Measurements from ENCODE around the gene TSEN15.

Gene TSEN15

DNA sequence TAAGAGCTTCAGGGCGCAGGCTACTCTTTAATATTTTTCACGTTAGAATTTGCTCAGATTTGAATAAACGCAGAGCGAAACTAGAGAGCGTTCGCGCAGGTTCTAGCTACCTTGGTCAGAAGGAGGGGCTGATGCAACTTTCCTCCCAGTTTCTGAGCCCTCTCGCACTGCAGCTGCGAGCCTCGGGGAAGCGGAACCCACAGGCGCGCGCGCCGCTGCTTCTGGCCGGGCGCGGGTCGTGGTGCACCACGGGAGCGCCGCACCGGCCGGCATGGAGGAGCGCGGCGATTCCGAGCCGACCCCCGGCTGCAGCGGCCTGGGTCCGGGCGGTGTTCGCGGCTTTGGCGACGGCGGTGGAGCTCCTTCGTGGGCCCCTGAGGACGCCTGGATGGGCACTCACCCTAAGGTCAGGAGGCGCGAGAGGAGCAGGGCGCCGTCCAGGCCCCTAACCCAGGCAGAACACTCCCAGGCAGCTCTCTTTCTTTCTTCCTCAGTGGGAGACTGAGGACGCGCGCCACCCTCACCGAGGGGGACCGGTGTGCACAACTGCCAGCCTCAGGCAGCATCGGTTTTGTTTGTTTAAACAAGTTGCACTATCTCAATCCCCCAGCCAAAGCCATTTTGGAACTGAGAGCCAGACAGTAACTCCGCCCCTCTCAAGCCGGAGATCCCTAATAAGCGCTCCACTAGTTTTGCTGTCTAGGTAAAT is at the start of gene TSEN15:
Gene TSEN15, plus strand, starts transcription at position 246 of the 709 bp plus-strand sequence. Its CDS starts 26 bp downstream, at position 272.
- peak; percentile 87 for DNase-seq

- DNase-seq, result no peak
These were observed 49.5 kb upstream of the TSEN15 start for GRCh38 chr1:184002071-184002470.

DNA sequence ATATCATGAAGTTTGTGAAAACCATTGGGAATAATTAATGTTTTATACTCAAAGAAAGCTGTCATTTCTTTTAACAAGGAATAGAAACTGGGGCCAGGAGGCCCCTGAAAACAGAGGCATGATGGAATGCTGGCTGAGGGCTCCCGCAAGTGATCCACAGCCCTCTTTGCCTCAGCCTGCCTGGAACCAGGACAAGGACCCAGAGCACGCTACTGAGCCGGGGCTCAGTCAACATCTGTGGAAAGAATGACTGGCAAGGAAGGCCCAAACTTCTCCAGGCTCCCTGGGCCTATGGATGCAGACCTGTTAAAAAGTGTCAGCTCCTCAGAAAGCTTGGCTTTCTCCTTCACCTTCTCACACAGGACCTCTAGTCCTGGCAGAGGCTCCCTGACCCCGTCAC is 46.6 kb upstream of the TSEN15 start:
- no peak for DNase-seq

GRCh38 chr1:184005506-184005905 is 46.0 kb upstream of the TSEN15 start:
- no peak for DNase-seq

GRCh38 chr1:184010788-184011187 is 40.7 kb upstream of the TSEN15 start:
- no peak for DNase-seq

GRCh38 chr1:184012187-184012586 is 39.3 kb upstream of the TSEN15 start:
- DNase-seq, result no peak

GRCh38 chr1:184014271-184014670 is 37.3 kb upstream of the TSEN15 start:
- DNase-seq, result no peak

DNA sequence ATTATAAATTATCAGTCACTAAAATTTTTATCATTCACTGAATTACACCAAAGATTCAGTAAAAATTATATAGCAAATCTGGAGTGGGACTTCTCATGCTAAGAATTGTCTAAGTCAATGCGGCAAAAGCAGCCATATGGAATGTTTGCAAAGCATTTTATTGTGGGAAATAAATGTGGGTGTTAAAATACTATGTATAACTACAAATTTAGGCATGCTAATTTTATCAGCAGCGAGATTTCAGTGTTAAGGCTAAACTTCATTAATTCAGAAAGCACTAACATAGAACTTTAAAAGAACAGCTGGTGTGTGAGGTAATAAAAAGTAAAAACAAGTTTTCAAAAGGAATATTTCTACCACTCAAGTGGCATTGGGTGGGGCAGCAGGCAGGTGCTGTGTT is 35.4 kb upstream of the TSEN15 start:
- DNase-seq, result no peak

GRCh38 chr1:184017306-184017705 is 34.2 kb upstream of the TSEN15 start:
- no peak for DNase-seq

DNA sequence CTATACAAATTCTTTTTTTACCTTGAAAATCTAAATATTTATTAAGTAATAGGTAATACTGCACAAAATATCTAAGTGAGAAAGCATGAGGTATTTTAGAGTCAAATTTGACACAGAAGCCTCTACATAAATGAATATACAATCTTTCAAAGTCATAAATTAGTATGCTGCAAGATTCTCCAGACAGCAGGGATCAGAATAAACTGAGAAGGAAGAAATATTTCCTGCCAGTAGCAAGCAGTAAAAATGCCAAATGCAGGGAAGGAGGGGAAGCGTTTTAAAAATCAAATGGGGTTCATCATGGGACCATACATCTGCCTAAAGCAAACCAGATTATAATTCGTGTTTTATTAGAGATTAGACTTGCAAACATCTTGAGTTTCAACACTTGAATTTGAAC is 32.9 kb upstream of the TSEN15 start:
- no peak for DNase-seq

- DNase-seq, result no peak
These were observed 32.5 kb upstream of the TSEN15 start for GRCh38 chr1:184019069-184019468.

- no peak for DNase-seq
These were observed 32.0 kb upstream of the TSEN15 start for GRCh38 chr1:184019506-184019905.

DNA sequence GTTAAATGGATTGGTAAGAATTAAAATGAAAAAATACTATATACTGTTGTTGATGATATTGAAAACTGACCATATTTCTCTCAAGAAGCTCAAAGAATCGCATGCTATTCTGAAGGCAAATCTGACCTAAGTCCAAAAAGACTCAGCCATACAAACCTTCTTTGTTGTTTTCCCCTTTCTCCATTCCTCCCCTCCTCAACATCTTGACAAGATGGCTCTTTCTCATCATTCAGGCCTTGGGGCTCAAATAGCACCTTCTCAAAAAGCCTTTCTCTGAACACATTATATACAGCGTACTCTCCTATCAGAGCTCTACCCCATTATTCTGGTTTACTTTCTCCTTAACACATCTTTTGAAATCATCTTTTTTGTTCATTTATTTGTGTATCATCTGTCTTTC is 31.2 kb upstream of the TSEN15 start:
- no peak for DNase-seq

- no peak for DNase-seq
These were observed 30.7 kb upstream of the TSEN15 start for GRCh38 chr1:184020855-184021254.

DNA sequence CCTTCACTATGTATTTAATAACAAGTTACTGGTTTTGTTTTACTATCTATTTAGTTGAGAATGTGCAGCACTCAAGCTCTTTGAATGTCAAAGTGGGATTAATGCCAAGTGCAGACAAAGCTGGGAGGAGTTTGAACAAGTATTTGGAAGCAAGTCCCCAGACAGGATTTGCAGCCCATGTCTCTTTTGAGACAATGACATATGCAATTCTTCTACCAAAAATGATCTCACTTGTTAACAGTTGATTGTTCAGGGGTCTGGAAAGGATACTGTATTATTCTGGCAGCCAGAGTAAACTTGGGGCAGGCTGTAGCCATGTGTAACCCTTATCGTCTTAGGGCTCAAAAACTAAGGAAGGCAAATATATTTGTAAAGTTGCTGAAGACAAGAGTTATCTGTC is 29.8 kb upstream of the TSEN15 start:
- DNase-seq, result no peak

DNA sequence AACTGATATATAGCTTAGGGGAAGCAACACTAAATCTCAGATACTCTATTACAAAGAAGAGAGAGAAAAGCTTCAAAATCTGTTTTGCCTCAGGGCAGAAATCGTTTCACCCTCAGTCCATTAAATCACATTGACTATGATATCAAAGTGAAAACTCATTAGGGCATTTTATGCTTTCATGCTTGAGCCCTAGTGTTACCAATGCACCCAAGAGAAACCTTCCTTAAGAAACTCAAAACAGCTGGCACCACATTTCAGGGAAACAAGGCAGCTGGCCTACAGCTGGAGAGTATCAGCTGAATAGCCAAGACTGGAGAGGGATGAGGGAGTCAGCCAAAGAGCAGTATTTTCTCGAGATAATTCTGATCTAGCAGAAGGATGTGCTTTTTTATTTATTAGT is 28.9 kb upstream of the TSEN15 start:
- peak; percentile 65 for DNase-seq

DNA sequence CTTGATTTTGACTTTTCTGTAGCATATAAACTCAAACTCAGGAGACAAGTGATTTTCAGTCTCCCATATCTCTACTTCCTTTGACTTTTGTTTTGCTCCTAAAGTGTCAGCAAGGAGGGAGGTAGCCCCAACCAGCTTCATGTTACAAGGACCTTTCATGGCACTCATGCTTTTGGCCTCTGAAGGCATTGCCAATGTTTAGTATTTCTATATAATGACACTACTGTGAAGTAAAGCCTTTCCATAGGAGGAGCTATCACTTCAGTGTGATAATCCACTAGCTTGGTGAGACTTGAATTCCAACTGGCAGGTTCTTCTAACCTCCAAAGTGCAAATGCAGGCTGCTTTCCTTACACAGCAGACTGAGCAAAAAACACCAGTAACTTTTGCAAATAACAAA is 28.4 kb upstream of the TSEN15 start:
- DNase-seq, result no peak

DNA sequence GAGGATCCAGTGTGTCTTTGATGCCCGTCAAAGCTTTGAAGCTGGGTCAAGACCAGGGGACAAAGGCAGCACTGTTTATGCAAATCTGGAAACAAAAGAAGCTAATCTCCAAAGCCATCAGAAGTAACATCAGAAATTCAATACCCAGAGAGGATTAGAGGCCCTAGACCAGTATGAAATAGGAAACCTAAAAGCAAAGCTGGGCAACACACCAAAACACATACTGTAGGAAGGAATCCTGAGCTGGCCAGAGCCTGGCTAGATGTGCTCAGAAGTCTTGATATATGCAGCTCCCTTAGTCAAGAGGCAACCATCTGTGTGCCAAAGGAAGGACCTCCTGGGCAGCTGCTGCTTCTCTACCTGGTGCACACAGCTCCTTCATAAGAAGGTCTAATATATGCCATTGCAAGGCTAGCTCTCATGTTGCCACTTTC is 26.3 kb upstream of the TSEN15 start:
- DNase-seq, result no peak

DNA sequence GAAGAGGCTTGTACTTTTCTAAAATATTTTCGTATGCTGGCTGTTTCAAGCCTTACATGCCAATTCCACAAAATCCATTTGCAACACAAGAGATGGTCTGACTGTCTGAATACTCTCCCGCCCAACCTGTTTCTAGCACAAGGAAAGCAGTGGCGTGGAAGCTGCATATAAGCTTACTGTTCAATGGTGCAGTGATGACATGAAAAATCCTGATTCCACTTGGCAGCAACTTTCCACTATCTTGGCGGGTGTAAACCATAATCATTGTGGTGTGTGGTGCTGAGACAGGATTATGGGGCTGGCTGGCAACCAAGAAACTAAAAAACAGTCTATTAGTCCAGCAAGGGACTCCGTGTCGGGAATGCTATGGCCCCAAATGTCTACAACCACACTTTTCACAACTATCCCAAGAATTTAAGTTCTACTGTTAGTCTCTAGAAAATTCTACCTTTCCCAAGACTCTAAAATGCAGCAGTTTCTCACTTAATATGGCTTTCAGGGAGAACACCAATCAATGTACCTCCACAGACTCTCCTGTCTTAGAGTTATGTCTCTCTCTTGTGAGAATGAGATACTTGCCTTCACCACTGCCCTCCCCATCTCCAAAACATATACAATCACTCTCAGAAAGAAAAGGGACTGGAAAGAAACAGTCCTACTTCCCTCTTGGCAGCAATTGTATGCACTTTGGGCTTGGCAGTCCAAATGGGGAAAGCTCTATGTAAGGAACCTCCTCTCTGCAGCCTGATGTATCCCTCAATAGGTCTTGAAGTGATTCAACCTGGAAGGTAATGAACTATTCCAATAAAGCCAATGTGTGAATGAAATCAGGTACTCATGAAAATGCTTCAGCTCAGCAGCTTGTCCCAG is 23.5 kb upstream of the TSEN15 start:
- peak; percentile 67 for DNase-seq

GRCh38 chr1:184028854-184029623 is 22.5 kb upstream of the TSEN15 start:
- DNase-seq, result no peak

- DNase-seq, result no peak
These were observed 21.0 kb upstream of the TSEN15 start for GRCh38 chr1:184030433-184031091.

- no peak for DNase-seq
These were observed 20.5 kb upstream of the TSEN15 start for GRCh38 chr1:184031092-184031408.
